ENCODE data around the gene EPYC. TPM values are rescaled to one million over a fixed set of nuclear protein-coding genes. Genes with fewer than 3 reads are reported as not detected.

Gene EPYC
- total and polyA plus RNA-seq, 2 donors (not counting 1 experiment from before 2014, with no cell fraction given): not detected

DNA sequence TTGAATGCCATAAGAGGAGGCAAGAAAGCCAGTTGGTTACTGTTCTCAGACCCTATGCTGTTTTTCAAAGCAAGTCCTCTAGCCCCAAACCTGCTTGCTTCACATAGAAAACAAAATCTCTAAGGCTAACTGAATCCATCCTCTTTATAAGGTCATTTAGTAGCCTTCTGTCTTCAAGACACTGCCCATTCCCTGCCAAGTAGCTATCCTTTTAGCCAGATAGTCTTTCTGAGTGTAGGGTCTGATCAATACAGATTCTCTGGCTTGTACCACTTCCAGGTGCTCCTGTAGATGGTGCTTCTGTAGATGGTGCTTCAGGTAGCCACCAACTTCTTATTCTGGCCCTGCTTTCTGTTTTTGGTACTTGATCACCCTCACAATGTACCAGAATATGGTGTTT is 33.9 kb downstream of the EPYC start:
- Histone ChIP-seq H3K79me2 (ENCODE audit: control insufficient read depth, insufficient read depth, low read length) (no peaks in the 10 kb centered on the region), H3K9me3 (ENCODE audit: control extremely low read depth in 1 of 3, control insufficient read depth in 2 of 3, insufficient read depth in 1 of 3, low read length in 2 of 3) (no peaks in the 10 kb centered on the region), H3K27me3 (replicated peaks in 1 of 4; ENCODE audit: control extremely low read depth in 1 of 4, control insufficient read depth in 3 of 4, insufficient read depth in 4 of 4, low read length in 3 of 4) (no peaks in the 10 kb centered on the region), H3K4me2 (replicated peaks; ENCODE audit: low read depth, low read length, poor library complexity, severe bottlenecking) (no peak overlapping the region), H3K4me3 (ENCODE audit: control extremely low read depth in 1 of 5, extremely low read depth in 1 of 5, insufficient read depth in 1 of 5, low read depth in 2 of 5, low read length in 4 of 5) (no peak overlapping the region), H3K4me1 (ENCODE audit: control insufficient read depth in 2 of 2, insufficient read depth in 2 of 2, low read length in 2 of 2) (no peaks in the 10 kb centered on the region), H3K27ac (ENCODE audit: low read length in 2 of 2) (no peak overlapping the region), H4K20me1 (ENCODE audit: control insufficient read depth, insufficient read depth, low read length, poor library complexity, severe bottlenecking) (no peaks in the 10 kb centered on the region), H3K9ac (ENCODE audit: low read length) (no peak overlapping the region), H3K36me3 (replicated peaks in 1 of 2; ENCODE audit: control extremely low read depth in 1 of 2, control insufficient read depth in 1 of 2, extremely low read depth in 1 of 2, insufficient read depth in 2 of 2, low read length in 1 of 2) (no peaks in the 10 kb centered on the region), H2AFZ (ENCODE audit: insufficient read depth, low read depth, low read length, poor library complexity, severe bottlenecking) (no peak overlapping the region)
- H3K9me3 Mint-ChIP-seq (ENCODE audit: insufficient read depth): no peaks in the 10 kb centered on the region
- no peak overlapping the region for H3K27ac Mint-ChIP-seq
- intact Hi-C loops (cut with micrococcal nuclease): no loop called here
- H3K4me3 Mint-ChIP-seq: no peak overlapping the region
- H3K4me1 Mint-ChIP-seq: no peaks in the 10 kb centered on the region
- ATAC-seq (ENCODE audit: low read depth) (no peak), DNase-seq (no peak)
- TF ChIP-seq, protein P1, sequence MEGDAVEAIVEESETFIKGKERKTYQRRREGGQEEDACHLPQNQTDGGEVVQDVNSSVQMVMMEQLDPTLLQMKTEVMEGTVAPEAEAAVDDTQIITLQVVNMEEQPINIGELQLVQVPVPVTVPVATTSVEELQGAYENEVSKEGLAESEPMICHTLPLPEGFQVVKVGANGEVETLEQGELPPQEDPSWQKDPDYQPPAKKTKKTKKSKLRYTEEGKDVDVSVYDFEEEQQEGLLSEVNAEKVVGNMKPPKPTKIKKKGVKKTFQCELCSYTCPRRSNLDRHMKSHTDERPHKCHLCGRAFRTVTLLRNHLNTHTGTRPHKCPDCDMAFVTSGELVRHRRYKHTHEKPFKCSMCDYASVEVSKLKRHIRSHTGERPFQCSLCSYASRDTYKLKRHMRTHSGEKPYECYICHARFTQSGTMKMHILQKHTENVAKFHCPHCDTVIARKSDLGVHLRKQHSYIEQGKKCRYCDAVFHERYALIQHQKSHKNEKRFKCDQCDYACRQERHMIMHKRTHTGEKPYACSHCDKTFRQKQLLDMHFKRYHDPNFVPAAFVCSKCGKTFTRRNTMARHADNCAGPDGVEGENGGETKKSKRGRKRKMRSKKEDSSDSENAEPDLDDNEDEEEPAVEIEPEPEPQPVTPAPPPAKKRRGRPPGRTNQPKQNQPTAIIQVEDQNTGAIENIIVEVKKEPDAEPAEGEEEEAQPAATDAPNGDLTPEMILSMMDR (IDR thresholded peaks at IDR 0.05): no peak
- TF ChIP-seq EZH2 (IDR thresholded peaks at IDR 0.05; ENCODE audit: borderline replicate concordance, insufficient read depth, low read depth, low read length, poor library complexity, severe bottlenecking): no peak
- POLR2A ChIA-PET: no interaction called here
- peaks cover 8% of the 10 kb centered on the region for H3K27me3 Mint-ChIP-seq
- CTCF ChIA-PET: no interaction called here

DNA sequence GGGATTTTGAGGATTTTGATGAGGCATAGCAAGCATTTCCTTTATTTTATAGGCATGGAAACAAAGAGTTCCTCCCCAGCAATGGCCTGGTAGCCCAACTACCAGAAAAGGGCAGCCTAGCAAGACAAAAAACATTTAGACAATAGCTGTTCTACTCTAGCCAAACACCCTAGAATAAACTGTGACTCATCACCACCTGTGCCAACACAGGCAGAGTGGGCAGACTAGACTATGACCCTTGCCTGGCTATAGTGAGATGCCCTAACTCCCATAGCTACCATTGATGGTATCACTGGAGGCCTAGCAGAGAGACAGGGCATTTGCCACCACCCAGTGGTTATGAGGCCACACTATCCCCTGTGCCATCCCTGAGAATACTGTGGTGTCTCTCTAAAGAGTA is 34.3 kb downstream of the EPYC start:
- no peaks in the 10 kb centered on the region for H3K9me3 ChIP-seq (ENCODE audit: control extremely low read depth in 1 of 3, control insufficient read depth in 2 of 3, insufficient read depth in 1 of 3, low read length in 2 of 3)
- no peaks in the 10 kb centered on the region for H3K4me1 ChIP-seq (ENCODE audit: control insufficient read depth in 2 of 2, insufficient read depth in 2 of 2, low read length in 2 of 2)
- POLR2A ChIA-PET: no interaction called here
- no peak overlapping the region for H3K9ac ChIP-seq (ENCODE audit: low read length)
- Mint-ChIP-seq H3K4me3 (no peak overlapping the region), H3K27ac (no peak overlapping the region), H3K27me3 (peaks cover 8% of the 10 kb centered on the region), H3K9me3 (ENCODE audit: insufficient read depth) (no peaks in the 10 kb centered on the region), H3K4me1 (no peaks in the 10 kb centered on the region)
- no peak overlapping the region for H3K4me2 ChIP-seq (replicated peaks; ENCODE audit: low read depth, low read length, poor library complexity, severe bottlenecking)
- no peak overlapping the region for H2AFZ ChIP-seq (ENCODE audit: insufficient read depth, low read depth, low read length, poor library complexity, severe bottlenecking)
- no peak for DNase-seq
- CTCF ChIA-PET: interaction anchor here (1.3 kb wide), 1 partner anchor 8 kb away, joined by 3 read pairs; no protein-coding TSS in a partner anchor
- no peak for ATAC-seq (ENCODE audit: low read depth)
- H3K79me2 ChIP-seq (ENCODE audit: control insufficient read depth, insufficient read depth, low read length): no peaks in the 10 kb centered on the region
- intact Hi-C loops (cut with micrococcal nuclease): no loop called here
- H3K36me3 ChIP-seq (replicated peaks in 1 of 2; ENCODE audit: control extremely low read depth in 1 of 2, control insufficient read depth in 1 of 2, extremely low read depth in 1 of 2, insufficient read depth in 2 of 2, low read length in 1 of 2): no peaks in the 10 kb centered on the region
- no peaks in the 10 kb centered on the region for H3K27me3 ChIP-seq (replicated peaks in 1 of 4; ENCODE audit: control extremely low read depth in 1 of 4, control insufficient read depth in 3 of 4, insufficient read depth in 4 of 4, low read length in 3 of 4)
- TF ChIP-seq, protein P1 (IDR thresholded peaks at IDR 0.05): no peak
- no peak for TF ChIP-seq EZH2 (IDR thresholded peaks at IDR 0.05; ENCODE audit: borderline replicate concordance, insufficient read depth, low read depth, low read length, poor library complexity, severe bottlenecking)
- H3K27ac ChIP-seq (ENCODE audit: low read length in 2 of 2): no peak overlapping the region
- H3K4me3 ChIP-seq (ENCODE audit: control extremely low read depth in 1 of 5, extremely low read depth in 1 of 5, insufficient read depth in 1 of 5, low read depth in 2 of 5, low read length in 4 of 5): no peak overlapping the region
- H4K20me1 ChIP-seq (ENCODE audit: control insufficient read depth, insufficient read depth, low read length, poor library complexity, severe bottlenecking): no peaks in the 10 kb centered on the region
